Mesenchymal stem cell (in vitro differentiated cells and primary cell): ENCODE measurements around the gene COX19.

Experiments
- DNase-seq: peaks from one replicate; pipeline ENCODE4 v3.0.0-alpha.2; 2013
- H2AFZ ChIP-seq: one replicate; pipeline ENCODE4 v1.6.1; 2013; ENCODE audit warnings: low read depth, mild to moderate bottlenecking, control low read depth, inconsistent platforms, low read length, moderate library complexity
- H2AK5ac ChIP-seq: 2 replicates; pipeline ENCODE4 v1.6.1; 2013; ENCODE audit warnings: low read length, moderate library complexity, mild to moderate bottlenecking, inconsistent platforms; ENCODE audit not compliant: severe bottlenecking
- H2BK120ac ChIP-seq: one replicate; pipeline ENCODE4 v1.6.1; 2013; ENCODE audit warnings: low read depth, mild to moderate bottlenecking, inconsistent platforms, low read length, moderate library complexity
- H2BK12ac ChIP-seq, 2 experiments: one replicate each; pipeline ENCODE4 v1.6.1; 2013; ENCODE audit warnings: inconsistent platforms in 2 of 2, low read length in 2 of 2, mild to moderate bottlenecking in 2 of 2, moderate library complexity in 2 of 2, control low read depth in 1 of 2
- H2BK15ac ChIP-seq: one replicate; pipeline ENCODE4 v1.6.1; 2013; ENCODE audit warnings: mild to moderate bottlenecking, low read depth, inconsistent platforms; ENCODE audit not compliant: poor library complexity, severe bottlenecking
- H2BK5ac ChIP-seq: 2 replicates; pipeline ENCODE4 v1.6.1; 2013; ENCODE audit warnings: low read depth, mild to moderate bottlenecking, low read length, control low read depth, inconsistent platforms; ENCODE audit not compliant: poor library complexity, severe bottlenecking
- H3K14ac ChIP-seq, 2 experiments: one replicate each; pipeline ENCODE4 v1.6.1; 2013; ENCODE audit warnings: inconsistent platforms in 2 of 2, low read length in 2 of 2, control low read depth in 1 of 2, mild to moderate bottlenecking in 1 of 2, moderate library complexity in 1 of 2
- H3K18ac ChIP-seq, 2 experiments: one replicate each; pipeline ENCODE4 v1.6.1; 2013; ENCODE audit warnings: inconsistent platforms in 2 of 2, low read length in 2 of 2, control low read depth in 1 of 2, low read depth in 1 of 2, mild to moderate bottlenecking in 1 of 2
- H3K23ac ChIP-seq, 2 experiments: one replicate each; pipeline ENCODE4 v1.6.1; 2013; ENCODE audit warnings: inconsistent platforms in 2 of 2, low read length in 2 of 2, mild to moderate bottlenecking in 2 of 2, moderate library complexity in 2 of 2, control low read depth in 1 of 2
- H3K27ac ChIP-seq: 2 replicates; pipeline ENCODE4 v1.5.1; 2013; ENCODE audit warnings: mild to moderate bottlenecking, moderate library complexity, low read length, control low read depth, inconsistent platforms; ENCODE audit not compliant: poor library complexity, severe bottlenecking
- H3K27me3 ChIP-seq, 2 experiments: 2 replicates each; pipeline versions ENCODE4 v1.6.1 to v1.7.0; 2013; ENCODE audit warnings: low read length in 2 of 2, mild to moderate bottlenecking in 2 of 2, moderate library complexity in 2 of 2, control low read depth in 1 of 2, inconsistent platforms in 1 of 2; ENCODE audit not compliant: control insufficient read depth in 1 of 2, insufficient read depth in 1 of 2
- H3K36me3 ChIP-seq, 2 experiments: 2 replicates each; pipeline versions ENCODE4 v1.6.1 to v1.7.0; 2013; ENCODE audit warnings: low read length in 2 of 2, control low read depth in 1 of 2, inconsistent platforms in 1 of 2, low read depth in 1 of 2, mild to moderate bottlenecking in 1 of 2; ENCODE audit not compliant: insufficient read depth in 2 of 2, control insufficient read depth in 1 of 2
- H3K4ac ChIP-seq, 2 experiments: one replicate each; pipeline ENCODE4 v1.6.1; 2013; ENCODE audit warnings: inconsistent platforms in 2 of 2, low read length in 2 of 2, mild to moderate bottlenecking in 2 of 2, moderate library complexity in 2 of 2, control low read depth in 1 of 2, low read depth in 1 of 2
- H3K4me1 ChIP-seq: 2 replicates; pipeline ENCODE4 v1.6.1; 2013; ENCODE audit warnings: low read depth, low read length, control low read depth; ENCODE audit not compliant: control insufficient read depth, insufficient read depth
- H3K4me2 ChIP-seq: 2 replicates; pipeline ENCODE4 v1.6.1; 2013; ENCODE audit warnings: low read length, mild to moderate bottlenecking, inconsistent platforms; ENCODE audit not compliant: poor library complexity, severe bottlenecking
- H3K4me3 ChIP-seq, 2 experiments: 2 replicates each; pipeline versions ENCODE4 v1.5.1 to v1.7.0; 2013; ENCODE audit warnings: low read length in 2 of 2, mild to moderate bottlenecking in 2 of 2, control low read depth in 1 of 2, low read depth in 1 of 2; ENCODE audit not compliant: insufficient read depth in 1 of 2
- H3K79me1 ChIP-seq: replicated peaks from 2 replicates; pipeline ENCODE4 v1.6.1; 2013; ENCODE audit warnings: mild to moderate bottlenecking, control low read depth, low read length, inconsistent platforms; ENCODE audit not compliant: poor library complexity, severe bottlenecking
- H3K9ac ChIP-seq: 2 replicates; pipeline ENCODE4 v1.7.0; 2013; ENCODE audit warnings: mild to moderate bottlenecking, low read length, moderate library complexity
- H3K9me3 ChIP-seq: 2 replicates; pipeline ENCODE4 v1.7.0; 2013; ENCODE audit warnings: mild to moderate bottlenecking, low read length; ENCODE audit not compliant: control insufficient read depth
- H4K8ac ChIP-seq: one replicate; pipeline ENCODE4 v1.6.1; 2013; ENCODE audit warnings: inconsistent platforms, mild to moderate bottlenecking, low read length, moderate library complexity
- H4K91ac ChIP-seq: one replicate; pipeline ENCODE4 v1.6.1; 2013; ENCODE audit warnings: mild to moderate bottlenecking, low read length, inconsistent platforms
- WGBS: methylation state at CpG from one replicate; pipeline ENCODE4 v1.1.7; 2013; ENCODE audit warnings: mixed read lengths; 5-methylcytosine and 5-hydroxymethylcytosine counted together

Gene COX19

DNA sequence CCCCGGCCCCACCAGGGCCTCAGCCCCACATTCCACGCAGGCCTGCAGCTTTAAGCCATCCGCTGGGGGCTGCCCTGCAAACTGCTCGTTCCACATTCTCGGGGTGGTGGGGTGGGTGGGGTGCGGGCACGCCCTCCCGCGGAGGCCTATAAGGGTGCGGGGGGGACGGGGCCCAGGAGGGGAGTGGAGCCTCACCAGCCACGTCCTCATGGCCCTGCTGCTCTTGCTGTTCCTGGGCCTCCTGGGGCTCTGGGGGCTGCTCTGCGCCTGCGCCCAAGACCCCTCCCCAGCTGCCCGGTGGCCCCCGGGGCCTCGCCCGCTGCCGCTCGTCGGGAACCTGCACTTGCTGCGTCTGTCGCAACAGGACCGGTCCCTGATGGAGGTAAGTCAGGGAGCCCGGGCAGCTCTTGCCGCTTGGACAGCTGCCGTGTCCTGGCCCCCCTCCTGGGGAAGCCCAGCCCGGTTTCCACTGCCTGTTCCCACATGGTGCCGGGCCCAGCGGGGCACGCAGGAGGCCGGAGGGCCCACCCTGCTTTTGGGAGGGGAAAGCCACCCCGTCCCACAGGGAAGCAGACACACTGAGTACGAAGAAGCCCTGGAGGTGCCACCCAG lies 7.8 kb upstream of the COX19 start, which contains the start of gene CYP2W1:
Gene CYP2W1, plus strand, starts transcription at position 178 of the 612 bp plus-strand sequence. Its CDS starts 31 bp downstream, at position 209.
- WGBS, result 89% methylated on average over 33 of the region's 34 CpGs

DNA sequence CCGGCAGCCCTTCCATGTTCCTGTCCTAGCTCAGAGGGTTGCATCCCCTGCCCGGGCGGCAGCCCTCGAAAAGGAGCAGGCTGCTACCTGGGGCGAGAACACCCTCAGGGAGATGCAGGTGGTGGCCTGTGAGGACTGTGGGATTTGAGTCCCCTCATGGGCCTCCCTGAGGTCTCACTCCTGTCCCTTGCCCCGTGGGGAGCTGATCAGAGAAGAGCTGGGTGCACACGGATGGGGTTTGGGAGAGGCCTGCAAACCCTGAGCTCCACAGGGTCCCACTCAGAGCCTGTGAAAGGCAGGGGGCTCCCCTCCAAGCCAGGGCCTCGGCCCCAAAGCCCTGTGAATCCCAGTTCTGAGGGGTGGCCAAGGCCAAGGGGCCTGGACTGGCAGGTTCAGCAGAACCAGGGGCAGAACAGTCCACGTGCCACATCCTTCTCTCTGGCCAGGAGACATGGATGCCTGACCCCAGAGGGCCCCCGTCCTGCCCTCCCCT lies 7.2 kb upstream of the COX19 start:
- whole genome bisulfite sequencing, result 85% methylated on average over 10 of the region's 10 CpGs
- H2BK15ac ChIP-seq, result no peak overlapping the region
- no peak overlapping the region for H3K4me3 ChIP-seq

More for the DNA sequence above, 7.8 kb upstream of the COX19 start, which contains the start of gene CYP2W1:
- H4K91ac ChIP-seq, result no peak within 1 kb of the TSS
- no peak within 1 kb of the TSS for H4K8ac ChIP-seq
- no peaks in the 10 kb centered on the region for H3K36me3 ChIP-seq
- no peak within 1 kb of the TSS for H3K14ac ChIP-seq
- H3K79me1 ChIP-seq, result no peaks in the 10 kb centered on the region
- H3K9ac ChIP-seq, result no peak within 1 kb of the TSS
- no peak within 1 kb of the TSS for H3K23ac ChIP-seq
- peak within 1 kb of the TSS in 1 of 2 experiments; percentile 5 for H3K4me3 ChIP-seq
- no peak within 1 kb of the TSS for H3K27ac ChIP-seq
- no peak within 1 kb of the TSS for H3K4ac ChIP-seq
- no peak within 1 kb of the TSS for H3K18ac ChIP-seq
- peak within 1 kb of the TSS; percentile 68 for H2AK5ac ChIP-seq
- H2BK12ac ChIP-seq, result no peak within 1 kb of the TSS
- H3K27me3 ChIP-seq, result peaks cover 0 to 55% of the 10 kb centered on the region in 2 experiments
- H2AFZ ChIP-seq, result no peak within 1 kb of the TSS
- H2BK15ac ChIP-seq, result no peak within 1 kb of the TSS
- no peak within 1 kb of the TSS for H2BK5ac ChIP-seq
- no peak within 1 kb of the TSS for H2BK120ac ChIP-seq
- peaks cover 53% of the 10 kb centered on the region for H3K4me1 ChIP-seq
- H3K9me3 ChIP-seq, result no peaks in the 10 kb centered on the region
- DNase-seq, result no peak
- H3K4me2 ChIP-seq, result no peak within 1 kb of the TSS

DNA sequence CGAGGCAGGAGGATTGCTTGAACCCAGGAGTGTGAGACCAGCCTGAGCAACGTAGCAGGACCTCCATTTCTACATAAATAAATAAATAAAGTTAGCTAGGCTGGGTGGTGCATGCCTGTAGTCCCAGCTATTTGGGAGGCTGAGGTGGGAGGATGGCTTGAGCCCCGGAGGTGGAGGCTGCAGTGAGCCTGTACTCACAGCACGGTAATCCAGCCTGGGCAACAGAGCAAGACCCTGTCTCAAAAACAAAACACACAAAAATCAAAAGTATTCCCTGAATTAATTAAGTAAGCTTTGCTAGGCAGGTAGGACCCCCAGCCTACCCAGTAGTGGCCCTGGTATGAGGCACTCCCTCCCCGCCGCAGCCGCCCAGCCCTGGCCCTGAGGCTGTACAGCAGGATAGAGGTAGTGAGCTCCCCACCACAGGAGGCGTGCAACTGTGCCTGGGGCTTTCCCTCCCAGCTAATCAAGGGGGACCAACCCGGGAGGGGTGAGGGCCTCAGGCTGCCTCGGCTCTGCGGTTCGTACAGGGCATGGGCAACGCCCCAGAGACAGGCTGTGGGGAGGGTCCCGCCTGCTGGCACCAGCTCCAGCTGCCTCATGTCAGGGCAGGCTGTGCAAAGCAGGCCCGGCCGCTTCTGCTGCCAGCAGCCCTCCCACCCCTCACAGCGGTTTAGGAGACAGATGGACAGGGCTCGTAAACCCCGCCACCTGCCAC lies 6.6 kb upstream of the COX19 start:
- Histone ChIP-seq H3K36me3 (no peaks in the 10 kb centered on the region), H2AFZ (no peak overlapping the region), H2BK5ac (no peak overlapping the region), H3K27me3 (peaks cover 0 to 53% of the 10 kb centered on the region in 2 experiments), H3K9me3 (no peaks in the 10 kb centered on the region), H2AK5ac (no peak overlapping the region), H3K4ac (no peak overlapping the region), H3K27ac (no peak overlapping the region), H4K8ac (no peak overlapping the region), H3K79me1 (no peaks in the 10 kb centered on the region), H2BK15ac (no peak overlapping the region), H2BK12ac (no peak overlapping the region), H3K4me3 (no peak overlapping the region), H3K4me2 (no peak overlapping the region), H4K91ac (no peak overlapping the region), H3K14ac (no peak overlapping the region), H3K9ac (no peak overlapping the region), H2BK120ac (no peak overlapping the region), H3K23ac (no peak overlapping the region), H3K18ac (no peak overlapping the region), H3K4me1 (peaks cover 52% of the 10 kb centered on the region)
- DNase-seq, result no peak
- 89% methylated on average over 16 of the region's 19 CpGs for WGBS

More for the DNA sequence above, 7.2 kb upstream of the COX19 start:
- Histone ChIP-seq H4K91ac (no peak overlapping the region), H3K18ac (no peak overlapping the region), H2BK120ac (no peak overlapping the region), H3K27ac (no peak overlapping the region), H3K4me1 (peaks cover 50% of the 10 kb centered on the region), H3K9ac (no peak overlapping the region), H2BK12ac (no peak overlapping the region), H2BK5ac (no peak overlapping the region), H3K4me2 (no peak overlapping the region), H3K23ac (no peak overlapping the region), H2AFZ (no peak overlapping the region), H3K79me1 (no peaks in the 10 kb centered on the region), H3K4ac (no peak overlapping the region), H2AK5ac (no peak overlapping the region), H3K9me3 (no peaks in the 10 kb centered on the region), H3K14ac (no peak overlapping the region), H4K8ac (no peak overlapping the region), H3K27me3 (peaks cover 0 to 54% of the 10 kb centered on the region in 2 experiments), H3K36me3 (no peaks in the 10 kb centered on the region)
- DNase-seq, result no peak

DNA sequence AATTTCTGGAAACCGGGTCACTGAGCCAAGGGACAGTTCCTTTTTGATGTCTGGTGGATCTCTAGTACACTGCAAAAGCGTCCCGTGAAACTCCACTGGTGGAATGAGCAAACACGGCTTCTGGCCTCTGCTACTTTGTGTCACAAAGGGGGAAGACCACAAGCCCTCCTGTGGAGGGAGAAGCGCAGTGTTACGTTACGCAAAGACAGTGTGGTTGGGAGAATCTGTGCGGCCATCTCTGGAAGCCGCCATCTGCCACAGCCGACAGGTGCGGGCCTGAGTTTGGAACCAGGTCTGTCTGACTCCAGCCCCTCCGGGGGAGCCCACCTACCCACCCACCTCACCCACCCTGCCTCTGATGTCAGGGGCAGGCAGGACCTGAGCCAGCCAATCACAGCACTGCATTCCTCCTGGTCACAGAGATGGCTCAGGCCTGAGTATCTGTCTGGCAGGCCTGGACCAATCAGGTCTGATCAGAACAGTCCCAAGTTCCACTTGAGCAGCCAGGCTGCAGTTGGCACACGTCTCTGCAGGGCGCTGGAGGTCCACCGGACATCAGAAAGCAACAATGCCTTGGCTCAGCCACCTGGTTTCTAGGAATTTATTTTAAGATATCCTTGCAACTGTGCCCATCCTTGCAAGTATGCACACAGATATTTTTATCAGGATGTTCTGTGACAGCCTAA lies 4.7 kb upstream of the COX19 start:
- Histone ChIP-seq H3K36me3 (no peaks in the 10 kb centered on the region), H2AFZ (no peak overlapping the region), H3K4me1 (peaks cover 49% of the 10 kb centered on the region), H4K91ac (no peak overlapping the region), H3K9me3 (no peaks in the 10 kb centered on the region), H3K4me3 (no peak overlapping the region), H2BK12ac (no peak overlapping the region), H3K79me1 (peaks cover 7% of the 10 kb centered on the region), H2BK120ac (no peak overlapping the region), H3K18ac (no peak overlapping the region), H3K4ac (no peak overlapping the region), H4K8ac (peak overlapping the region; percentile 31), H3K9ac (no peak overlapping the region), H3K4me2 (no peak overlapping the region), H3K23ac (no peak overlapping the region), H2BK5ac (no peak overlapping the region), H2AK5ac (peak overlapping the region; percentile 85), H3K27ac (no peak overlapping the region), H3K14ac (no peak overlapping the region), H3K27me3 (peaks cover 0 to 35% of the 10 kb centered on the region in 2 experiments), H2BK15ac (no peak overlapping the region)
- WGBS, result 77% methylated on average over 15 of the region's 15 CpGs
- peak; percentile 19 for DNase-seq
